Stimulated activated effector memory CD8-positive, alpha-beta T cell treated with anti-CD3 and anti-CD28 coated beads, Interleukin-12 subunit alpha, Interleukin-12 subunit beta, amount 100 ng/mL, for 72 hours (primary cell): ENCODE results near the gene C5AR2.
"Not testable (repeated sequence)": the region's sequence is repeated elsewhere in the genome, so short reads cannot be mapped to it uniquely, and the experiment has no call there.

Experiments used
- ATAC-seq: fragments of 150-1000 bp; cut with Tn5 transposase; 2 replicates; pipeline ENCODE4 v1.10.0; 2021
- DNase-seq, 2 donors: peaks; one replicate each; pipeline ENCODE4 v3.0.0; 2021 to 2022; ENCODE audit warnings: low spot score in 2 of 2
- H3K27ac Mint-ChIP-seq: one replicate; pipeline ENCODE4 v1.8.0; 2022; ENCODE audit warnings: mild to moderate bottlenecking, mixed read lengths
- H3K36me3 Mint-ChIP-seq: one replicate; pipeline ENCODE4 v1.8.0; 2022; ENCODE audit warnings: mild to moderate bottlenecking, mixed read lengths
- H3K4me1 Mint-ChIP-seq: one replicate; pipeline ENCODE4 v1.8.0; 2022; ENCODE audit warnings: mixed read lengths
- H3K4me3 Mint-ChIP-seq: one replicate; pipeline ENCODE4 v1.8.0; 2022; ENCODE audit warnings: mild to moderate bottlenecking, mixed read lengths
- H3K9me3 Mint-ChIP-seq: one replicate; pipeline ENCODE4 v1.8.0; 2022; ENCODE audit warnings: mixed read lengths

C5AR2 gene

GRCh38 chr19:47383890-47384289 is 51.9 kb downstream of the C5AR2 start:
- DNase-seq, H3K4me3 Mint-ChIP-seq, H3K9me3 Mint-ChIP-seq, ATAC-seq, H3K27ac Mint-ChIP-seq: not testable (repeated sequence)
- Mint-ChIP-seq H3K36me3 (peaks cover 34% of the 10 kb centered on the region), H3K4me1 (peaks cover 38% of the 10 kb centered on the region)

- not testable (repeated sequence) for ATAC-seq, H3K27ac Mint-ChIP-seq, H3K4me3 Mint-ChIP-seq
These were observed 52.6 kb downstream of the C5AR2 start for GRCh38 chr19:47384533-47384932.

GRCh38 chr19:47386582-47386981 is 54.6 kb downstream of the C5AR2 start:
- ATAC-seq, H3K4me3 Mint-ChIP-seq, DNase-seq, H3K9me3 Mint-ChIP-seq, H3K27ac Mint-ChIP-seq: not testable (repeated sequence)
- Mint-ChIP-seq H3K4me1 (peaks cover 20% of the 10 kb centered on the region), H3K36me3 (peaks cover 12% of the 10 kb centered on the region)

More at GRCh38 chr19:47384533-47384932, 52.6 kb downstream of the C5AR2 start:
- H3K36me3 Mint-ChIP-seq, result peaks cover 30% of the 10 kb centered on the region
- H3K4me1 Mint-ChIP-seq, result peaks cover 38% of the 10 kb centered on the region
- H3K9me3 Mint-ChIP-seq, DNase-seq: not testable (repeated sequence)

GRCh38 chr19:47387623-47388022 is 55.6 kb downstream of the C5AR2 start:
- H3K27ac Mint-ChIP-seq, H3K9me3 Mint-ChIP-seq, DNase-seq, H3K4me3 Mint-ChIP-seq, H3K36me3 Mint-ChIP-seq, H3K4me1 Mint-ChIP-seq, ATAC-seq: not testable (repeated sequence)

GRCh38 chr19:47388721-47389120 is 56.7 kb downstream of the C5AR2 start:
- ATAC-seq, H3K36me3 Mint-ChIP-seq, H3K4me1 Mint-ChIP-seq, DNase-seq, H3K27ac Mint-ChIP-seq, H3K4me3 Mint-ChIP-seq, H3K9me3 Mint-ChIP-seq: not testable (repeated sequence)

GRCh38 chr19:47389150-47389556 is 57.2 kb downstream of the C5AR2 start:
- Mint-ChIP-seq H3K27ac (no peak overlapping the region), H3K36me3 (no peaks in the 10 kb centered on the region), H3K4me3 (no peak overlapping the region), H3K4me1 (no peaks in the 10 kb centered on the region), H3K9me3 (no peaks in the 10 kb centered on the region)
- ATAC-seq (no peak), DNase-seq (no peak)

GRCh38 chr19:47390533-47391488 is 58.8 kb downstream of the C5AR2 start:
- no peak overlapping the region for H3K27ac Mint-ChIP-seq
- DNase-seq (no peak), ATAC-seq (no peak)
- no peak overlapping the region for H3K4me3 Mint-ChIP-seq
- H3K4me1 Mint-ChIP-seq, result no peaks in the 10 kb centered on the region
- H3K36me3 Mint-ChIP-seq, result no peaks in the 10 kb centered on the region
- no peaks in the 10 kb centered on the region for H3K9me3 Mint-ChIP-seq

- no peak overlapping the region for H3K4me3 Mint-ChIP-seq
These were observed 59.7 kb downstream of the C5AR2 start for GRCh38 chr19:47391510-47392223.

More at GRCh38 chr19:47391510-47392223, 59.7 kb downstream of the C5AR2 start:
- H3K27ac Mint-ChIP-seq, result no peak overlapping the region
- DNase-seq (peak; percentile 88), ATAC-seq (peak; percentile 82)
- H3K36me3 Mint-ChIP-seq, result no peaks in the 10 kb centered on the region
- H3K4me1 Mint-ChIP-seq, result no peaks in the 10 kb centered on the region
- no peaks in the 10 kb centered on the region for H3K9me3 Mint-ChIP-seq
